Activated gamma-delta T cell treated with Interleukin-2 at 50 U/mL for 16 hours (primary cell): ENCODE data around the gene SIGLEC6.
A peak's percentile ranks its signal among the peaks of the same experiment; 100 is the strongest.

ENCODE experiments used
- DNase-seq: peaks from one replicate; pipeline ENCODE4 v3.0.0-alpha.2; 2020

The SIGLEC6 gene

DNA sequence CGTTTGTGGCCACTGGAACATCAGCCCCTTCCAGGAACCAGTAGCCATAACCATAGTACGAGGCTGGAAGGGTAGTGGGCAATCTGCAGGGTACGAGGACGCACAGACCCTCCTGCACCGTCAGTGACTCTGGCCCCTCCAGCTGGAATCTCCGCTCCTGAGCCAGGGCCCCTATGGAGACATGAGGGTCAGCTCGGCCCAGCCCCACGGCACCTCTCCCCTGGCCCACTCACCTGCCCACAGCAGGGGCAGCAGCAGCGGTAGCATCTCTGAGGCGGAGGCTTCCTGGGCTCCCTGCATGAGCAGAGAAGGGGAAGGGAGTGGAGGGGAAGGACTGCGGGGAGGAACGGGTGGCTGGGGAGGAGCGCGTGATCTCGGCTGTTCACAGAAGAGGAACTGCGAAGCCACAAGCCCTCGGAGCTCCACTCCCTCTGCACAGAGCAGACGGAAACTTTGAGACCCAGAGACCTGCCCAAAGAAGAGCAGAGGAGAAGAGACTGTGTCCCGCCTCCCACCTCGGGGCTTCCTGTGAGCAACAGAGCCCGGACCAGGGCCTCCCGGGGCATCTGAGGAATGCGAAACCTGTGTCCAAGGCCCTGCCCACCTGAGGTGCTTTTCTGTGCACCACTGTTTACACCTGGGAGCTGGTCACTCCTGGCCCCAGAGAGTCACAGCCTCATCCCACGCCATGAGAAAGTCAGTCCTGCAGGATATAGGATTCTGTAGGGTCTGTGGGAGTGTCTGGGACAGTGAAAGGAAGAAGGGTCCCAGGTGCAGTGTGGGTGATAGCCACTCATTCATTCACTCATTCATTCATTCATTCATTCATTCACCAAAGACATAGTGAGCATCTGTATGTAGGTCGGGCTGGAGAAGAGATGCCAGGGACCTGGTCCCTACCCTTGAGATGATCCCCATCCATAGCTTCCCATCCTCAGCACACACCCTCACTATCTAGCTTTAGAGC lies at the start of gene SIGLEC6:
Gene SIGLEC6, minus strand, starts transcription at position 322 of the 967 bp plus-strand sequence. Its CDS starts 22 bp downstream, at position 300.
- no peak for DNase-seq

DNA sequence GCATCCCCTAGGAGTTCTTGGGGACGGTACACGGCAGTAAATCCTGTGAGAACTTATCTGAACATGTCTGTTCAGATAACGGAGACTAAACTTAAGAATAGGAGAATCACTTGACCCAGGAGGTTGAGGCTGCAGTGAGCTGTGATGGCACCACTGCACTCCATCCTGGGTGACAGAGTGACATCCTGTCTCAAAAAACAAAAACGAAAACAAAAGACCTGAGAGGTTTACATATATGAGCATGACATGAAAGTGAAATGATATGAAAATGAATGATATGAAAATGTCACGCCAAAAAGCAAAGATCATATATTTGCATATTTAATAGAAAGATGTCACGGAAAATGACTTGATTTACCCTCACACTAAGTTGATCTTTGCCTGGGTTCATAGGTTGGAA lies 45.4 kb upstream of the SIGLEC6 start:
- DNase-seq, result no peak

DNA sequence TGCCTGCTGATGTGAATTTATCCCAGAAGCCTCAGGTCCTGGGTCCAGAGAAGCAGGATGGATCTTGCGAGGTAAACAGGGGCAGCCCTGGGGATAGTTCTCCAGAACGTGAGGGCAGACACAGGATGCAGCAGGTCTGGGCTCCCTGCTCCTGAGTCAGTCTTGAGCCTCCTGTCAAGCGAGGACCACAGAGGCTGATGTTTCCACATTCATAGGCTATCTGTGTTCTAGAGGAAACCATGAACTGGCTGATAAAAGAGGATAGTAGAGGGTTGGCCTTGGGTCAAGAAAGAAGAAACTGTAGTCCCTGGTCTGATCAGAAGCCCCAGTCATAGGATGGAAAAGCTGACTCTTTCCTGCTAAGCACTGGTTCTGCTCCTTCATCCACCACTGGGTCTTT lies 41.9 kb upstream of the SIGLEC6 start:
- DNase-seq, result no peak

DNA sequence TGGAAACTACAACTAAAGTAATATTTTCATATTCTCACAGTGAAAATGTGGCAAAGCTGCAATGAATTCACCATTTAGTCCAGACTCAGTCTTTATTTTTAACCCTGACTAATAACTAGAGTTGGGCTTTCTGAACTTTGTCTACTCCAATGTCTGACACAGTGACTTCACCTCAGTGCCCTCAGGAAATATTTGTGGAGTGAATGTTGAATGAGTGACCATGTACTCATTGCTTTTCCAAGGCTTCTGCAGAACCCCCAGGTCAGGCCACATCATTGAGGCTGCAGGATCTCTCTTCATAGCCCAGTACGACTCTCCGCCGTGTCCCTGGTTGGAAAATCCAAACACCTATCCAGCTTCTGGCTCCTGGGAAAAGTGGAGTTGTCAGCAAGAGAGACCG lies 41.4 kb upstream of the SIGLEC6 start:
- DNase-seq, result no peak

DNA sequence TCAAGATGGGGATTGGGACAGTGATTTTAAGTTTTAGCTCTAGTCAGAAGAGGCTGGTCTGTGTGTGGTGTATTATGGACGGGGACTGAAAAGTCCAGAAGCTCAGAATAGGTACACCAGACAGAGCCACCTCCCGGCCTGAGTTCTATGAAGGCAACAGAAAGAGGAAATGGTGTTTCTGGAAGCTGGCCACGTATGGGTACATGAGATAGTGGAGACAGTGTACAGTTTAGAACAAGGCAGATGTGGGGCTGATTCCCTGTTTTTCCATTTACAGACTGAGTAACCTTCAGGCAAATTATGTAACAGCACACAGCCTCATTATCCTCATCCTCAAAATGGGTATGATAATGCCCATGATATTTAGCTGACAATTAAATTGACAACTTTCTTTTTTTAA lies 40.9 kb upstream of the SIGLEC6 start:
- no peak for DNase-seq

DNA sequence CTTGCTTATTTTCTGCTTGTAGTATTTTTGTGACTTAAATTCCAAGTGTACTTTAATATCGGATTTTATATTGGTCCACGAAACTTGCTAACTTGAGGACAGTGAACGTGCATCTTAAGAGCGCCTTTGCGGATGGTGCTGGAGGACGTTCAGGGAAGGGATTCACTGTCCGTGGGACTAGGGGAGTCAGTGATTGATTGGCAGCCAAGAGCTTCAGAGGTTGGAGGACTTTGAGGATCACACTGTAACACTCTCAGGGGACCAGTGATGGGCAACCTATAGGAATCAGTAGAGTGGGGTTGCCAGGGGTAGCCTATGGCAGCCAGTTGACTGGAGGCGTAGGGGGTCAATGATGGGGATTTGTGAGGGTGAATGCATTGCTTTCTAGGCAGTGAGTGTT lies 40.1 kb upstream of the SIGLEC6 start:
- DNase-seq, result no peak

DNA sequence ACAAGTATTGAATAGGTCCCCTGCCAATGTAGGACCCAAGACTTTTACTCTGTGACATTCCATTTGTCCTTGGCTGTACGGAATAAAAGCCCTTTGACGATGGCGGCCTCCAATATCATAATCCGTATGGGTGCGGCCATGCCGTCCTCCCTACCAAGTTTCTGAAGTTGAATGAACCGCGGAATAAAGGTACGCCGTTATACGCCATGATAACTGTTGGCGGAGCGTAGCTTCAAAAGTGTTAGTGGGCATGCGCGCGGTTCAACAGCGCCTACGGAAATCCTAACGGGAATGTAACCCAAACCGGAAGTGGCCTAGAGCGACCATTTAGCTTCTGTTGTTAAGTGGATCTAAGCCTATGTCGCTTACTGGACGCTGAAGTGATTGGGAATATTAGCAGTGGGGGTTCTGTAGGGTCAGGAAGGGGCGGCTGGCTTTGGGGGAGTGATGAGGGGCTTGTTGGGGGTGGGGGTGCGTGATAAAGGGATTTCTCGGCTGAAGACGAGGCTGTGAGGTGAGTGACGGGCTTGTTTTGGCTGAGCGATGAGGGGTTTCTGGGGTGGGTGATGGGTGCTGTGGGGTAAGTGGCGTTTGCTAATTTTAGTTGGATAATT lies 39.6 kb upstream of the SIGLEC6 start, which contains the start of gene ZNF175:
Gene ZNF175, plus strand, starts transcription at position 322 of the 614 bp plus-strand sequence. CDS start 2,047 bp downstream, outside the sequence.
- DNase-seq, result peak; percentile 84

DNA sequence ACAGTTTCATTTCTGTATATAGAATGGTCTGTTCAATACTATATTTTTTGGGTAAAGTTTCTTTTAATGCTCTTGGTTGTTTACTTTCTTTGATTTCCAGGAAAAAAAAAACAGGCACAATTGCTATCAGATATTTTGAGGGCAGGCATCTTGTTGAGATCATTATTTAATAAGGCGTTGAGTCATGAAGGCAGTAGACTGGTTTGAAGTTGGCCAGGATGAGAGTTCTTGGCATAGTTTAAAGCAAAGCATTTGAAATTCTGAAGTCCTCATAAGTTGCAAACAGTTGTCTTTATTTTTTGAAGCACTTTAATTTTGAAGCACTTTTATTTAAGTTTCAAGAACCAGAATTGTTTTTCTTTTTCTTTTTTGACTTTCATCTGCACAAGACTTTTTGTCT lies 37.0 kb upstream of the SIGLEC6 start:
- no peak for DNase-seq

DNA sequence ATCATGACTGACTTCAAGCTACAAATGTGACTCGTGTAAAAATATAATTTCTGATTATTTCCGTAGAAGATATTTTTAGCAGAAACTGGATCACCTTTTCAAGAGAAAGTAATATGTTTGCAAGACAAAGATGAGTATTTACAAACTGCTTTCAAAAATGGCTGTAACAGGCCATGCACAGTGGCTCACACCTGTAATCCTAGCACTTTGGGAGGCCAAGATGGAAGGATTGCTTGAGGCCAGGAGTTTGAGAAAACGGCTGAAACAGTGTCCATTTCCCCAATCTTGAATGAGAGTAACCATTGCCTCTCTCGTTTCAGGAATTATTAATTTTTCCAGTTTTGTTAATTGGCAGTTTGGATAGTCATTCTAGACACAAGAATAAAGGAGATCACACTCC lies 36.1 kb upstream of the SIGLEC6 start:
- no peak for DNase-seq

DNA sequence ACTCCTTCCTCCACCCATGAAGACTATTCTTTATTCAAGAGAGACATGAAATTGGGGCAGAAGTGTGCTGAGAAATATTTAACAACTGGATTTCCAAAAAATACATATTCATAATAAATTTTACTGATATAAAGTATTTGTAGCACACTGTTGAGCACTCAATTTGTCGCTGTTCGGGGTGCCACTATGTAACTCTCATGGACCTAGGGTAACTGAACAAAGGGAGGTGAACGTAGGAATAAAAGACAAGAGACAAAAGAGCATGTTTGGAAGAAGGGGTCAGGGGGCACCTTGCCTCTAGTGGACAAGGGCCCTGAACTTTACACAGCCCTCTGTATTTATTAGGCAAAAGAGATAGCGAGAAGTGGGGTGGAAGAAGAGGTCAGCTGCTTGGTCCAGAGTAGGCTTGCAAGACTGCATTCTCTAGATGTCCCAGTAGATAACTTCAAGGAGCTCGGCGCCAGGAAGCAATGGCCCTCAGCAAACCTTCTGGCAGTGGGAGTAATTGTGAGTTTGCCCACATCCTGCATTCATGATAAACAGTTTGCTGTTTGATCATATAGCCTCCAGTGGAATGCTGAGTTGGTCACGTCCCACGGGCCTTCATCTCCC lies 35.1 kb upstream of the SIGLEC6 start:
- DNase-seq, result no peak

DNA sequence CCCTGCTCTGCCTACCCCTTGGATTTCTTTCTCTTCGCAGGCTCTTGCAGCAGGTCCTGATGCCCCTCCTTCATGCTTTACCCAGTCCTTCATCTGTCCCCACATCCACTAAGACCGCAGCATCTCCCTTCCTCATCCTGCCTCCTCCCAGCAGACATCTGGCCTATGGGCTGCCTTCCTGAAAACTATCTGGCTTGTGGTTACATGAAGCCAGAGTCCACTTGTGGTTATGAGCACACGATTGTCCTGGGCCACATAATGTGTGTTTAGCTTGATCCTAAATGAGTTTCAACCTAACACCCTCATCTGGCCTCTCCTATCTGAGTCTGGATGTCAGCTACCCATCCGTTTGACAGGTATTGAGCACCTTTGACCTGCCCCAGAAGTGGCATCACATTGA lies 34.1 kb upstream of the SIGLEC6 start:
- no peak for DNase-seq

DNA sequence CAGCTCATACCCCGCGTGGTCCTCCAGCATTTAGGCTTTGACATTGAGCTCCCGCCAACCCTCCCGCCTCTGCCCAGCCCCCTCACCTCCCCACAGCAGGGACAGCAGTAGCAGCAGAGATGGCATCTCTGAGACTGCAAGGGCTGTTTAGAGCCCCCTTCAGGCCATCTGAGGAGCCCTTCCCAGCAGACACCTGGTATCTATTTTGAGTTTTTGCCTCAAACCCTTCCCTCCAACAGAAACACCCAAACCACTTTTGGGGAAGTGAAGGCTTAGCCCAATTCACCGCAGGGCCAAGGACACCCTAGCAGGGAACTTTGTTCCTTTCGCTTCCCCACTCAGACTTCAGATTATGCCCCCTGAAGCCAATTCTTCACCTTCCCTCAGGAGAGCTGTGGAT lies 33.3 kb upstream of the SIGLEC6 start:
- DNase-seq, result no peak

DNA sequence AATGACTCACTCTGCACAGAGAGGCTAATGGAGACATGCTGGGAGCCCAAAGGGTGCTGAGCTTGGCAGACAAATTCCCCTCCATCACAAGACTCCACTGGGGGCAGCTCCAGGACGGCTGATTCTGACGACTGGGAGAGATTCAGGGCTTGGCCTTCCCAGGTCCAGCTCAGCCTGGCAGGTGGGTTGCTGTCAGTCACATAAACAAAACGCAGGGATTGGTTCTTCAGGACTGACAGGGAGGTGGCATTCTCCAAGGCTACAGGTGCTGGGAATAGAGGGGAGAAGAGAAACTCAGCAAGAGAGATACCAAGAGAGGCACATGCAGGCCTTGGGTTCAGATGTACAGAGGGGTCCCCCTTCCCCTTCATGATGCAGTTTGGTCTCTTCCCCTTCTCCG lies 28.9 kb upstream of the SIGLEC6 start:
- DNase-seq, result no peak

DNA sequence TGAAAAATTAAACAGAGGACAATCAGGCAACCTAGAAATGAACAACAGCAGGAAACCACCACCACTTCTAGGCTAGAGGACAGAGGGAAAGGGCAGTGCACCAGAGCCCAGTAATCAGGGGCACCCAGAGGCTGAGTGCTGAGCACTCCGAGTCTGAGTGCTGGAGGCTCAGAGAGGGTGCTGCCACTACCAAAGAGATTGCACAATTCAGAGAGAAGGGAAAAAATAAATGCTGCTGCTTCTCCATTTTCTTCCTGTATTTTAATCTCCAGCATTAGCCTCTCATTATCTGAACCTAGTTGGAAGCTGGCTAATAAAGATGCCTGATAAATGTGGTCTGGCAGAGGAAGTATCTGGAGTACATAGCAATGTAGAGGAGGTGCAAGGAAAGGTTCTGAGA lies 27.8 kb upstream of the SIGLEC6 start:
- DNase-seq, result no peak

DNA sequence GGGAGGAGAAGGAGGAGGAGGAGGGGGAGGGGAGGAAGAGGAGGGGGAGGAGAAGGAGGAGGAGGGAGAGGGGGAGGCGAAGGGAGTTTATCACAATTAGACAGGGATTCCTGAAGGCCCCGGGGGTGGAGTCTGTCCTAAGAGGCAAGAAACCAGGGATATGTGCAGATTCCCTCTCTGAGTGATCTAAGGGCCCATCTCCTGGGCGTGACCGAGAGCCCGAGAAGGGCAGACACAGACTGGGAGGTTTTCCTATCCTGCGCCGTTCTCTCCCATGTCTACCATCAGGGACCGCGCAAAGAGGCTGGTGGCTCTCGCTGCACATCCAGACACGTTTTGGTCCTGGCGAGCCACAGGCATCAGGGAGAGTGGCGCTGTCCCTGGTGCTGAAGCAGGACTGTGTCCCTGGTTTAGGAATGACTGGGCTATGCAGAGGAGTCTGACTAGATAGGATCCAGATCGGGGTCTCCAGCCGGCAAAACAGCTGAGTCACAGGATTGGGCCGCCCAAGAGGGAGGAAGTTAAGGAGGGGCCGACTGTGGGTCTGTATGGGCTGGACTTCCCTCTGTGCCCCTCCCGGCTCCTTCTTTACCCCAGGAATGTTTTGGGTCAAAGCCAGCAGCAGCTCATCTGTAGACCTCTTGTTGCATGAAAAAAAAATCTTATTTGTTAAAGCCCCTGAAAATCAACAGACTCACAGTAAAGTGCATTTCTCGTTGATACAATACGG lies 21.7 kb upstream of the SIGLEC6 start:
- DNase-seq, result peak; percentile 16

DNA sequence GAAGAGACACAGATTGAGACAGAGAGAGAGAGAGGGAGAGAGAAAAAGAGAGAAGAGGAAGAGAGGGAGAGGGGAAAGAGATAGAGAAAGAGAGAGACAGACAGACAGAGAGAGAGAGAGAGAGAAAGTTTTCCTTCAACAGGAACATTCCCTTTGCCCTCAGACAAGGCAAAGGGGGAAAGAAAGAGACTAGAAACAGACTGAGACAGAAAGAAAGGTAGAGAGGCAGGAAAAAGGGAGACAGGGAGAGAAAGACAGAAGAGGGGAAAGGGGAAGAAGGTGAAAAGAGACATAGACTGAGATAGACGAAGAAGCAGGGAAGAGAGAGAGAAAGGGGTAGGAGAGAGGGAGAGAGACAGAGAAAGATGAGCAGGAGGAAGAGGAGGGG lies 21.1 kb upstream of the SIGLEC6 start:
- no peak for DNase-seq

DNA sequence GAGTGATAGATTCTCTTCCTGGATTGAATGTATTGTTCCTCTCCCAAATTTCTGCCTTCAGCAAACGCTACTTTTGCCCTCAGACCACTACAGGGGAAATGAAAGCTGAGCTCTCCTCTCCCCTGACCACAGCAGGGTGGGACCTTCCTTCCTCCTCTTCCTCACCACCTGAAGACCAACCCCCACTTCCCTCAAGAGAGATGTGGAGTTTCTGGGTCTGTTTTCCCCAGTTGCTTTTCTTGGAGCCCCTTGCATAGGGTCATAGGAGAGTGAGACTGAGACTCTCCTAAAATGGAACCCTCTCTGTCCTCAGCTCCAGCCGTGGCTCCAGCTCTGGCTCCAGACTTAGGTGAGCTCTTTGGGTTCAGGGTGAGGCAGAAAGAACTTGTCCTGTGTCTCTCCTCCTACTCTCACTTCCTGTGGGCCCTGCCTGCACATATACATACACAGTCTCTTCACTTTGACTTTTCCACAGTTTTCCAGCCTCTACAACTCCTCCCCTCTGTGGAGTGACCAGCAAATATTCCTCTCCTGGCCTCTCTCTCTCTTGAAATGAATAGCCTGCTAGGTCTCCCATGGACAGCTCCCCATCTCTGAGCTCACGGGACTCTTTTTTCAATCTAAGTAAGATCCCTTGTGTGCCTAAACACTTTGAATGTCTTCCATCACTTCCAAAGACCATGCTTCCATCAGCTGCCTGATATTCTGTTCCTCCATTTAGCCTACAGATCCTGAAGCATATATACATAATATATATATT lies 20.4 kb upstream of the SIGLEC6 start:
- no peak for DNase-seq

DNA sequence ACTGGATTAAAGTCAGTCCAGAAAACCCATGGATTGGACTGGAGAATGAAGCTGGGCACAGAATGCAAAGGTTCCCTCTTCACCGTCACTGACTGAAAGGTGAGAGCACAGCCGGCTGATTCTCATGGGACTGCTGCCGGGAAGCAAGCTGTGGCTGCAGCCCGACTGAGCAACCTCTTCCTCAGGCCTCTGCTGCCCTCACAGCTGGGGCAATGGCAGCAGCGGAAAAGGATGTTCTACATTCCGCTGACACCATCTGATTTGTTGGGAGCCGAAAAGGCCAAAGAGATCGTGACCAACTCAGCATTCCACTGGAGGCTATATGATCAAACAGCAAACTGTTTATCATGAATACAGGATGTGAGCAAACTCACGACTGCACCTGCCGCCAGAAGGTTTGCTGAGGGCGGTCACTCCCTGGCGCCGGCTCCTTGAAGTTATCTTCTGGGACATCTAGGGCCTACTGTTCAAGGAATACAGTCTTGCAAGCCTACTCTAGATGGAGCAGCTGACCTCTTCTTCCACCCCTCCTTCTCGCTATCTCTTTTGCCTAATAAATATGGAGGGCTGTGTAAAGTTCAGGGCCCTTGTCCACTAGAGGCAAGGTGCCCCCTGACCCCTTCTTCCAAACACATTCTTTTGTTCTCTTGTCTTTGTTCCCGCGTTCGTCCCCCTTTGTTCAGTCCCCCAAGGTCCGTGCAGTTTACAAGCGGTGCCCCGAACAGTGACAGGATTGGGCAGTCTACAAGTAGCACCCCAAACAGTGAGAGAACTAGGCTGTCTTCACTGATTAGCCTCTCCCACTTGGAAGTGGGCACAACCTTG lies 19.6 kb upstream of the SIGLEC6 start:
- no peak for DNase-seq

DNA sequence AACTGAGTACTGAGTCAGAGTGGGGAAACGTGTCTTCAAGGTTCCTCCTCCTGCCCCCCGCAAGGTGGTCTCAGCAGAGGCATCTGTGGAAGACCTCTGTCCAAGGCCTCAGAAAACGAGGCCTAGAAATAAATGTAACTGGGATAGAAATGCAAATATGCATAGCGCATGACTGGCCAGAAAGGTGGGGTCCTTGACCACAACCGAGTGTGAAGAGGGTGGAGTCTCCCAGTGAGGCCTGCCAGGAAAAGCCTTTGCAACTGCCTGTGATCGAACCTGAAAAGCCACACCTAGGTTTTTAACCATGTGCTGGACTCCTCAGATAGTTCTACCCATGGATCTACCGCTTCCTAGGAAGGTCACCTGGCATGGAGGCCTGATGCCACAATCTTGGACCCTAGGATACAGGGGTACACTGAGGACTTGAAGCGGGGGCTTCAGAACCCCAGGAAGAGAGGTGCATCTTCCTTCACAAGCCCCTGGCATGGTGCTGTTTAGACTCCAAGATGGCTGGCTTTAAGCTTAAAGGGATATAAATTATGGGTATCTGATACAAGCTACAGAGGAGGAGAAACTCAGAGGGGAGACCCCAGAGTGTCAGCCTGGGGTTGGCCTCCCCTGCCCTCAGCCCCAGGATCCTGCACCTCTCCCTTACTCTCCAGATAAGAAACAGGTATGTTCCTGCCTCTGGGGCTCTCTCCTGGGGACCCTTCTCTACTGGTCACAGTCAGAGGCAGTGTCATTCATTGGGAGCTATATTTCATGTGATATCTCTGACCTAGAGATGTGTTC lies 18.3 kb upstream of the SIGLEC6 start:
- no peak for DNase-seq

DNA sequence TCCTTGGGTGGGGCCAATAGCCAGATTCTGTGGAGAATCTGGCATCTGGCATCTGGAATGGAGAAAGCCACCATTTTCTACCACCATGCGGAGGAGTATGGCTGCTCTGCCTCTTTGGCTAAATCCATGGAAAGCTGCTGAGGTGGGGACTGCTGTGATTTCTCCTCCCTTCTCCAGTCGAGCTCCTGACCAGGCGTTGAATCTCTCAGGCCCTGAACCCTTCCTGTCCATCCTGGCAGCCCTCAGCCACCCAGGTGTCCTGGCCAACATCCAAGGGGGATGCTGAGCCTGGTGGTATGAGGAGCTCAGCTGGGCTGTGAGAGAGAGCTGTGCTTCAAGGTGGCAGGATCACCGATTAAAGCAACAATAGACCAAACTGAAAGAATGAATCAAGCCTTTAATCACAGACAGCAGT lies 17.4 kb upstream of the SIGLEC6 start:
- no peak for DNase-seq
